Right hindlimb (tissue), 1 donor: Measurements from ENCODE around the gene MRPL10.

Experiments used
- DNase-seq: peaks from one replicate; pipeline ENCODE4 v3.0.0-alpha.2; 2018

The MRPL10 gene

DNA sequence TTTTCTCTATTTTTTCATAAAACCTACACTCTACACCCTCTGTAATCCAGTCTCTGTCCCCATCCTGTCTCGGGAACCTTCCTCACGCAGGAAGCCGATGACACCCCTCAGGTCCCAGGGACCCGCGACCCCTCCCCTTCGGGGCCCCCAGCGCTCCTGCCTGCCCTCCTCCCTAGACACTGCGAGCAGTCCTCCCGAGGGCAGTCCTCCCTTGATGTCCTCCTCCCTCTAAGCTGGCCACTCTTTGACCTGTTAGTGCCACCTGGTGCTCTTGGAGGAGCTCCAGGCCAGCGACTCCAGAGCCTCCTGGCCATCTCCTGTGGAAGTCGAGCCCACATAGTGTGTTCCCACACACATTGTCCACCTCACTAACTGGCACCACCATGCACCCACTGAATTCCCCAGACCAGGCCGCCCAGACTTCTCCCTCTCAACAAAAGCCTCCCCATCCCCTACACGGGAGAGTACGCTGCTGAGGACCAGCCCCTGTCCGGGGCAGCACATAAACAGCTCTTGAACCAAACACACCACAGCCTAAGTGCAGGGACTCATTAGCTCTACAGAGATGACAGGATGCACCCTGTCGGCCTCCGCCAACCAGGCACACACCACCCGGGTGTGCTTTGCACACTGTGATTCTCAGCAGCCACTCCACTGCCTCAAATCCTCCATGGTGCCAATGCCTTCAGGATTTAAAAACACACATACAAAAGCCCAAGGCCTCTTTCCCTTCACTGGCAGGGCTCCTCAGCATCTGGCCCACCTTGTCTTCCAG, 19.0 kb downstream of the MRPL10 start:
- DNase-seq, result peak; percentile 10

DNA sequence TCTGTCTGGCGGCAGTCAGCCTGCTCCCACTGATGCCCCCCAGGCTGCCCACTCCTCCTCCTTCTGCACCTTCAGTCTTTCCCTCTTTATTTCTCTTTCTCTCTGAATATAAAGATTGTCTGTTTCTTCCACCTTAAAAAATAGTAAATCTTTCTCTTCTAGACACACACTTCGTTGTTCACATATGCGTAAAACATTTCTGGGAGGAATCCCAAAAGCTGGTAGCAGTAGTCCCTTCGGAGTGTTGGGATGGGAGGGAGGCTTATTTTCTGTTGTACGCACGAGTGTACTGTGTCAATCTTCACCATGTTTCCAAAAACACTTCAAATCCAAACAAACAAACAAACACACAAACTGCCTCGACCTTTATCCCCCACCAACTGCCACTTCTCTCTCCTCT, 19.6 kb downstream of the MRPL10 start:
- DNase-seq, result no peak

DNA sequence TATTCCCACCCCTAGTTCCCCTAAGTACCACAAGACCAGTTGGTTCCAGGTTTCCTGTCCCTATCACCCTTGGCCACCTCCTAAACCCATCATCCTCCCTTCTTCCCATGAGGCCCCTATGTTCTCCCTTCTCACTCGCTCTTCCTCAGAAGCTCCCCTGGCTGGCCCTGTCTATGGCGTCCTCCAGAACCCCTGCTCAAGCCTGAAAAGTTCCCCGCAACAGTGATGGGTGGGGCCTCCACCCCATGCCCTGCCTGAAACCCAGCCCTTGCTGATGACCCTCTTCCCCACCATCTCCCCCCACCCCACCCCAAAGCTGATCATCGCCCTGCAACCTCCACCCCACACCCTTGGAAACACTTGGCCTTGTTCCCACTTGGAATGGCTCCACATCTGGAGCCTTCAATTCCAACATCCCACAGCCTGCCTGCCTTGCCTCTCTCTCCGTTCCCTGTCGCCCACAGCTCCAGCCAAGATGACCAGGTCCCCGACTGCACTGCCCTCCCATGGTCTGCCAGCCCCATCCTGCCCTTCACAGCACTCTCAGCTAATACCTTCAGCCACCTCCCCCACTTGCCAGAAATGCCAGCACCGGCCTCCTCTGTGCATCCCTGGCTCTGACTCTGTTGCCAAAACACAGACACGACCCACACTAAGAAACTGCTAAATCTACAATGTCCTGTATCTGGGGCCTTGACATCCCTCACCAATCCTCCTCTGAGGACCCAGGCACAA, 20.3 kb downstream of the MRPL10 start:
- peak; percentile 13 for DNase-seq

DNA sequence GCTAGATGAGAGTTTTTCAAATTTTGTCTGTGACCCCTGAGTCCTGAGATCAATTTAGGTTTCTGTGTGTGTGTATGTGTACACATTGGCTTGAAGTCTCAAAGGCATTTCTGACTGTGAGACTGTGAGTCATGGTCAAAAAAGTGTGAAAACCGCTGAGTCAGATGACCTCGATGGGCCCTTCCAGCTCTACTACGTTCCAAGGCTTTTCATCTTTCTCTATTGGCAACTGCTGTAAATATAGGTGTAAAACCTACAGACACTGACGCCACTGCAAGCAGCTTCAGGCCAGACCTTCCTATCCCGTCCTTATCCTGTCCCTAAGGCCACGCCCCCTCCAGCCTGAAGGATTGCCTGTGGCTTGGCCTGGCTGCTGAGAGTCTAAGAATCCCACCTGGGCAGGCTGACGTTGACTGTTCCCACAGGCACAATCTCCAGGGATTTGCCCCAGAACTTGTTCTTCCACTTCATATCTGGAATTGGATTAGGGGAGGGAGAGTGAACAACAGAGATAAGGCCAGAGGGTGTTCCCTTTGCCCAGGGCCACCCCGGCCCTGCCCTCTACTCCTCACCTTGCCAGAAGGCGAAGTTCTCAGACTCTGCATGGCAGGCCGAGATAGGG, 21.0 kb downstream of the MRPL10 start:
- DNase-seq, result peak; percentile 12

DNA sequence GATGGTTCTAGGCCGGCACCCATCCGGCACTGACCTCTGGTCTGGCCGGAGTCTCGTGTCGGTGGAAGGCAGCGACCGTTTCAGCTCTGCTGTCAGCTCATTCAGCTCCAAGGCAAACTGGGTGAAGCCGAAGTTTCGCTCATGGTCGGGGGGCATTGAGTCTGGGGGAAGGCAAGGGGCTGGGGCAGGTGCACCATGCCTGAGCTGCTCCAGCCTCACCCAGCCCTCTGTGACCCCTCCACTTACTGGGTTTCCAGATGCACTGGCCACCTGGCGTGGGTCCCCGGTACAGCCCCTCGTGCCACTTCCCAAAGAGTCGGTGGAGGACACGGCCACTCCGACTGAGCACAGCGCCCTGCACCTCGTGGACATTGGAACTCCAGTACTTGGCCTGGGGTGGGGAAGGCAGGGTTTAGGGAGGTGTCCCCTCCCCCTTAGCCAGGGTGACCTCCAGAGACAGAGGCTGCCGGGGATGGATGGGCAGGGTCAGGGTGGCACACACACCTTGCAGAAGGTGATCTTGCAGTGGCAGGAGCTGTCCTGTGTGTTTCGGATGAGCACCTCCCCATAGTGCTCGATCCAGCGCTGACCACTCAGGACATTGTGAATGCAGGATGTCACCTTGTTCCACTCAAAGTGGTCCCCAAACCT, 22.4 kb downstream of the MRPL10 start:
- no peak for DNase-seq

DNA sequence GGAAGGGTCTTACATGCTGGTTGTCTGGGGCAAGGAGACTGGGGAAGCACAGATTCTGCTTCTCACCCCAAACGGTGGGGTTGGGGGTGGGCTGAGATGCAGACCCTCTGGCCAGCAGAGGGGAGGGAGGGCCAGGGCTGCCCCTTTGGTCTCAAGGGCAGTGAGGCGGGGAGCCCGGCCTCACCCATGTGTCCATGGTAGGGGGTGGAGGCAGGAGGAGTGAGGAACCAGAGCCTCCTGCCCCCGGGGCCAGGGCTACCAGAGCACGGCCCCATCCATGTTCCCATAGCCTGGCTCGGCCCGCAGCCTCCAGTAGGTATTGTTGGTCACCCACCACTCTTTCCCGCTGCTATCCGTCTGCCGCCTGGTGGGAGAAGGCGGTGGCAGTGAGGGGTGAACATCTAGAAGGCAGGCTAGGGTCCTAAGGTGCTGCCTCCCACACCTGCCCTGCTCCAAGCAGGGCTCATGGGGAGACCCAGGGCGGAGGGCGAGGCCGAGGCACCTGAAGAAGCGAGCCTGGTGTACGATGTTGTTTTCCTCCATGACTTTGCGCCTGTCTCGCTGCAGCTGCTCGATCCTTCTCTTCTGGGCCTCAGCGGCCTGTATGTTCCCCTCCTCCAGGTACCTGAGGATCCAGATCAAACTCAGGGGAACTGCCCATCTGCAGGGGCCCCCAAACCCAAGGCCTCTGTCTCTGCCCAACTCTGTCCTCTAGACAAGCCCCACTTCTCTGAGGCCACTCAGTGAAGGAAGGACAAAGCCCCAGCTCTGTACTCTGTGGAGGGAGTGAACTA, 23.1 kb downstream of the MRPL10 start:
- no peak for DNase-seq

DNA sequence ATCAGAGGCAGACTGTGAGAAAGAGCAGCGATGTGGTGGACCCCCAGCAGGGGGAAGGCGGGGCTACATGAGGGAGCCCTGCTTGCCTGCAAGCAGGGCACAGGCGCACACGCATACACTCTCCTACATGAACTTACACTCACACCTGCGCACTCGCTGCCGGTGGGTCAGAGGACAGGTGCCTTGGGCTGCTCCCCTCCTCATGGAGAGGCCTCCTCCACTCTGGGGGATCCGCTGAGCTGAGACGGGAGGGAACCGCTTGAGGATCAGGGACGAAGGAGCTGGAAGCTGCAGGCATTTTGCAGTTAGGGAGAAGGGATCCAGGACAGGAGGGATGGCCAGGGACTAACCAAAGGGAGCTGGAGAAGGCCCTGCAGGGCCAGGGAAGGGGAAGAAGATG, 23.9 kb downstream of the MRPL10 start:
- DNase-seq, result no peak

DNA sequence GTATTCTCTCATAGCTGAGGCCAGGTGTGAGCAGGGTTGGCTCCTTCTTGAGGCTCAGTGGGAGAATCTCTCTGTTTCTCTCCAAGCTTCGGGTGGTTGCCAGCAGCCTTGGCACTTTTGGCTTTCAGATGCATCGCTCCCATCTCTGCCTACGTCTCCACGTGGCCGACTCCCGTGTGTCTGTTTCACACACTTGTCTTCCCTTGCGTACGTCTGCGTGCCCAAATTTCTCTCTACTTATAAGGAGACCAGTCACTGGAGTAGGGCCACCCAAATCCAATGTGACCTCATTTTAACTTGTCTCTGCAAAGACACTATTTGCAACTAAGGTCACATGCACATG, 24.5 kb downstream of the MRPL10 start:
- no peak for DNase-seq

DNA sequence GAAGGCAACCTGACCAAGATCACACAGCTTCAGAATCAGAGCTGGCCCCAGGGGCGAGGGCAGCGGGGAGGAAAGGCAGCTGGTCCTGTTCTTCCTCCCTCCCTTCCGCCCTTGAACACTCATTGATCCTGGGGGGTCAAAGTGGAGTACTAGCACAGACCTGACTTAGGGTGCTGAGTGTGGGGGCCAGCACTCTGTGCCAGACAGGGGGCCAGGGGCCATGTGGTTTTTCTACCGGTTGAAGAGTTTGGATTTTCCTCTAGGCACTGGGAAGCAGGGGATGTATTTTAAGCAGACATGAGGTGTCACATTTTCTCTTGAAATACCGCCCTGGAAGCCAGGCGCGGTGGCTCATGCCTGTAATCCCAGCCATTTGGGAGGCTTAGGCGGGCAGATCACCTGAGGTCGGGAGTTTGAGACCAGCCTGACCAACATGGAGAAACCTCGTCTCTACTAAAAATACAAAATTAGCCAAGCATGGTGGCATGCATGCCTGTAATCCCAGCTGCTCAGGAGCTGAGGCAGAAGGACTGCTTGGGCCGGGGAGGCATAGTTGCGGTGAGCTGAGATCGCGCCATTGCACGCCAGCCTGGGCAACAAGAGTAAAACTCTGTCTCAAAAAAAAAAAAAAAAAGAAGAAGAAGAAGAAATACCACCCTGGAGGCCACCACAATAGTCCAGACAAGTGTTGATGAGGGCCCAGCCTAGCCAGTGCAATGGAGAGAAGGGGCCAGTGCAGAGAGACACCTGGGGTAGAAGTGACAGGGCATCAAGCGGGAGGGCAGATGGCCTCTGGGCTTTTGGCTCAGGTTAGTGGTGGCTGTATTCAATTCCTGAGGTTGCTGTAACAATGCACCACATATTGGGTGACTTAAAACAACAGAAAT, 25.1 kb downstream of the MRPL10 start:
- DNase-seq, result no peak

DNA sequence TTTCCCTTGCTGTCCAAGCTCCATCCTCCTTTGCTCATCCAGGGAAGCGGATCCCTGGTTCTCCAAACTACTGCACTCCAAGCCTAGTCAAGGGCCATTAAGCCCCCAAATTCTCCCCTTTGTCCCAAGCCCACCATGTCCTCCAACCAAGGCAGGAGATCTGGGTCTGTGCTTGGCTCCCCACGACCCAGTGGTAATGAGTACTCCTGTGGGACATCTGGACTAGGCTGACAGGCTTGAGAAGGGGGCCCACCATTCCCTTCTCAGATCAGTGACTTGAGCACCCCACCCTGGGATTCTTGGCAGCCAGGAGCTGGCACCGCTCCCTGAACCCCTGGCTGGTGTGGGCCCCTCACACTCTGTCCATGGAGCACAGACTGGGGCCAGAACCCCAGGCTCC, 26.9 kb downstream of the MRPL10 start:
- no peak for DNase-seq

DNA sequence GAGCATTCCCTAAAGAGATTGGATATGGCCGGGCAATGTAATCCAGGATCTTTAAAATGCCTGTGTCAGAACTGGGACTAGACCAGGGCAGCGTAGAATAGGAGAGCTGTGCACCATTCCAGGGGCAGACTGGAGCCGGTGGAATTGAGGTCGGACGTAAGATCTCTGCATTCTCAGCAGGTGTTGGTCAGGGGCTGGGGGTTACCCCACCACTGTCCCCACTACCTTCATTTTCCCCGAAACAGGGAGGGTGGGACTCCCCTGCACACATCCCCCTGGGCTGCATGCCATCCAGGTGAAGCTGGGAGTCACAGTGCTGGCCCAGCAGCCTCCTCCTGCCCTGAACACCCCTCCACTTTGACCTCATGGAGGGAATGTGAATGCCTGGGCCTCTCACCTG, 27.6 kb downstream of the MRPL10 start:
- DNase-seq, result no peak

DNA sequence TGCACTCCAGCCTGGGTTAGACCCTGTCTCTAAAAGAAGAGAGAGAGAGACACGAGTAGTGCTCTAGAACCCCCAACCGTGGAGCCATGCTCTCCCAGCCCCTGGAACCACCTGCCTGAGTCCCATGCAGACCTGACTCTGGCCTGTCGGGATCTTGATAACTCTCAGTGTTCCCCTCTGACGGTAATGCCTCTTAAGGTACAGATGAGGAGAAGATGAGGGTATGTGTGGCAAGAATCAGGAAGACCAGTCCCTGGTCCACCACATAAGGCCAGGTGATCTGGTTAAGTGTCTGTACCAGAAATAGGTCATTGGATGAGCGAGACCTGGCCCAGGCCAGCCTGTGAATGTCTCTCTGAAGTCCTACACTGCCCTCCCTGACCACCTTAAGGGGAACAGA, 28.1 kb downstream of the MRPL10 start:
- no peak for DNase-seq

DNA sequence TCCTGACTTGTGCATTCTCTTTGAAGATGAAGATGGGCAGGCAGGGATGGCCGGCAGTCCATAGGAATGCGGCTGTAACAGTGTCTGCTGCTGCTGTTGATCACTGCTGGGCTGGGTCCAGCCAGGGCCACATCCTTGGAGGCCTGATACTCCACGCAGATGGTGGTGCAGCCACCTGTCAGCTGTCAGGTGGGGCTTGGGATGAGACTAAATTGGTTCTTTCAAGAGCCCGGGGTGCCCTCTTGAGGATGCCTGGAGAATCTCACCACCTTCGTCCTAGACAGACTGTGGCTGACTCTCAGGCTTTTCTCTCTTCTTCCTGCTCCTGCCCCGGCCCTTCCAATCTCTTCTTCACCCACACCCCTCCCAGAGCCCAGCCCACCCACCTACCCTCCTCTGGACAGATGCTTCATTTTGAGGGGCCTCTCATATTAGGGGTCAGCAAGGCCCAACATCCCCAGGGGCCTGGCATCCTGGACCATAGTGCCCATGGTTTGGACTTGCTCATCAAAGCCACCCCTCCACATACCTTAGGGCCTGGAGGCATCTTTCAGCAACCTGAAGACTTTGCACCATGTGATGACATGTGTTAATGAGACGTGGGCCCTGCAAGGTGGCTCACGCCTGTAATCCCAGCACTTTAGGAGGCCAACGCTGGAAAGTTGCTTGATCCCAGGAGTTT, 28.9 kb downstream of the MRPL10 start:
- DNase-seq, result no peak

DNA sequence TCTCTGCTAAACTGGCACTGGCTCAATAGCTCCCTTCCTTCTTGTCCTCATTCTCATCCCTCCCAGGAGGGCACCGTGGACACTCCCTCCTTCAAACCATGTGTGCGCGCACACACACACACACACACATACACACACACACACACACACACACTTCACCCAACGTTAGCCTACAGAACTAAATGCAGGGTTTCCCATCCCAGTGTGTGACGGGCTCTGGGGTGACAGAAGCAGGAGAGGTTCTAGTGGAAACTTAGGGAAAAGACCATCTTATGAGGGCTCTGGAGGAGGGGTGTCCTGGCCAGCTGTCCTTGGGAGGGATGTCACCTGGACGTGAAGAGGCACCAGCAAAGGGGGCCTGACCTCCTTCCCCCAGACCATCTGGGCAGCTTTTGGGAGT, 29.4 kb downstream of the MRPL10 start:
- no peak for DNase-seq

DNA sequence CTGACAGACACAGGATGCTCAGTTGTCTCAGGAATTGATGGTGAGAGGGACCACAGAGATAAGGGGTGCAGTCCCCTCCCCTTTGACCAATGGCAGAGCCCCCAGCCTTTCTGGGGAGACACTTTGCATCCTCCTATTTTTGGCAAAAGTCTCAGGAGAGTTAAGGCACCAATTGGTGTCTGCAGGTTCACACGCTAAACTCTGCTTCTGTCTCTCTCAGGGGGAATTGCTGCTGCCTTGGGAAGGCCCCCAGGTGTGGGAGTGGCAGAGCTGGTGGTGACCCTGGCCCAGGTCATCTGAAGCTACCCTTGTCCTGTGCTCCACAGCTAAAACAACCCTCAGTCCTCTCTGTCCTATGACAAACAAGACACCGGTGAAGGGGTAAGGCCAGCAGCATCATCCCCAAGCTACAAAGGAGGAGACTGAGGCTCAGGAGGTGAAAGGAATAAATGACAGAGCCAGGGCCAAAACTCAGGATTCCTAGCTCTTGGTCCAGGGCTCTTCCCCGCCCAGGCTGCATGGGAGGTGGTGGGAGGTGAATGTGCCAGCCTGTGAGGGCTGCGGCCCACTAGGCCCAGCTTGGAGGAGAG, 30.1 kb downstream of the MRPL10 start:
- DNase-seq, result no peak

DNA sequence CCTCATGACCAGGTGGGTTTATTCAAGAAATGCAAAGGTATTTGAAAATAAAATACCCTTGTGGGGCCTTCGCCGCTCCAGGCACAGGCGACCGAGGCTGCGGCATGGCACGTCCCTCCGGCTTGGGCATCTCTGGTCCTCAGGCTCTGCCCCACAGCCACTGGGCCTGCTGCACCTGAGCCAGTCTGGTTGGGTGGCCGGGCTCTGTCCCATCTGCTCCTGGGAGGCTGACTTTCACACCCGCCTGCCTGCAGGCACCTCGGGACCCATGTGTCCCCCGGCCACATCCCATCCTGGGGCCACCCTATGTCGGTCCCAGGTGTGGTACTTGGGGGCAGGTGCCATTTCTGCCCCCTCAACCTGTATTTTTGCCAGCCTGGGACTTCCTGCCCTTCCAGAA, 30.7 kb downstream of the MRPL10 start:
- DNase-seq, result no peak

DNA sequence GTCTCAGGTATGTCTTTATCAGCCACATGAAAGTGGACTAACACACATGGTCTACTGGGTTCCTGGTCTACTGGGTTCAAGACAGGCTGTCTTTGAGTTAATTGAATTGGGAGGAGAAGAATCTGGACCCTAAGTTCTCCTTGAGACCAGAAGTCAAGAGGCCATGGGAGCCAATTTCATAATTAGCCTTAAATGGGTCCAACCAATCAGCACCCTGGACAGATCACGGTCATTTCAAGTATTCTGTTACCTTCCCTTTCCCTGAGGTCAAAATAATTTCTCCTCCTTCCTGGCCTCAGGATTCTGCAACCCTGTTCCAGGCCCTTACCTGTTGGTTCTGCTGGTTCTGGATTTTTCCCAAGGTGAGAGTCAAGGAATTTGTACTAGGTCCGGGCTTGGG, 33.5 kb downstream of the MRPL10 start:
- no peak for DNase-seq

DNA sequence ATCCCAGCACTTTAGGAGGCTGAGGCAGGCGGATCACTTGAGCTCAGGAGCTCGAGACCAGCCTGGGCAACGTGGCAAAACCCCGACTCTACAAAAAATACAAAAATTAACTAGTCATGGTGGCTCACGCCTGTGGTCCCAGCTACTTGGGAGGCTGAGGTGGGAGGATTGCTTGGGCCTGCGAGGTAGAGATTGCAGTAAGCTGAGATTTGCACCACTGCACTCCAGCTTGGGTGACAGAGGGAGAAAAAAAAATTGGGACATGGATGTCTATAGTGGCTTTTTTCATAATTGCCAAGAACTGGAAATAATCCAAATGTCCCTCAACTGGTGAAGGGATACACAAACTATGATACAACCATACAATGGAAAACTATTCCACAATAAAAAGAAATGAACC, 38.4 kb downstream of the MRPL10 start:
- DNase-seq, result no peak

DNA sequence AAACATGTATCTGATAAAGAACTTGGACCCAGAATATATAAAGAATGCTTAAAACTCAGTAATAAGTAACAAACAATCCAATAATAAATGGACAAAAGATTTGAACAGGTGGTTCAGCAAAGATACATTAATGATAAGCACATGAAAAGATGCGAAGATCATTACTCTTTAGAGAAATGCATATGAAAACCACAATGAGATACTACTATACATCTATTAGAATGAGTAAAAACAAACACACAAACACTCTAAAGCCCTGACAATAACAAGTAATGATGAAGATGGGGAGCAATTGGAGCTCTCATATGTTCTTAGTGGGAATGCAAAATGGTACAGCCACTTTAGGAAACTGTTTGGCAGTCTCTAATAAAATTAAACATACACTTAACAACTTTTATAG, 38.9 kb downstream of the MRPL10 start:
- DNase-seq, result no peak

DNA sequence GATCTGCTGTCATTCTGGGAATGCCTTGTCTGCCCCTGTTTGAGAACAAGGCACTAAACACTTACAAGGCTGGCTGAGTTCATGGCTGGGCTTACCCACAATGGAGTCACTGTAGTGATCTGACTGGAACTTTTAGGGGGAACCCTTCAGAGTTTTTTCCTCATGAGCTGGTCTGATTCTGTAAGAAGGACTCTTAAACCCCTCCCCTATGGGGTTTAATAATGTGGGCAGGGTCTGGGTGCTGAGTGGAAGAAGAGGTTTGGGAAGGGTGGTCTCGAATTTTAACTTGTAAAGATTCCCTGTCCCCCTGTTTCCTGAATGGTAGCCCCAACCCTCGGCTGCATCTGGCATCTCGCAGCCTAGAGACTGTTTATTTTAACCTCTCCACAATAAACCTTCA, 40.3 kb downstream of the MRPL10 start:
- DNase-seq, result no peak
